Measurements from ENCODE around the gene DNASE2B. TPM values are rescaled to one million over a fixed set of nuclear protein-coding genes. Genes with fewer than 3 reads are reported as not detected.

DNASE2B gene
- total RNA-seq, 3 donors from 2014 or later (not counting 1 experiment from before 2014, with no cell fraction given): not detected

DNA sequence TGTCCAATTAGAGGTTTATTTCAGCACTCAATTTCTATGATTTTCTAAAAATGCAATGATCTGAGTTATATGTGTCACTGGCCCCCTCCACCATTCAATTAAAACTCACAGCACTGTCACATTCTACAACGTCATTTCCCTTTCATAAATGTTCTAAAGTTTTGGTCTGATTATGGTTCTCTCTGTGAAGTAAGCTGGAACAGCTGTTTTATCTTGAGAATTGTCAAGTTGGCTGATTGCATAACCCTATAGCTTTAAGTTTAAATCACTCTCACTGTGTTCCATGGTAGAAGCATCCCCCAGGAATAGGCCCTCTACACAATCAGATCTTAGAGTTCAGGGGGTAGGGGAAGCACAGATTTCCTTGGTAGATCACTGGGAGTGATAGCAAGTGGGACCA, 41.4 kb upstream of the DNASE2B start:
- Mint-ChIP-seq H3K27ac (no peak overlapping the region), H3K9me3 (no peaks in the 10 kb centered on the region), H3K27me3 (ENCODE audit: low read depth in 2 of 2) (peaks cover 0 to 2% of the 10 kb centered on the region in 2 donors), H3K36me3 (no peaks in the 10 kb centered on the region), H3K4me3 (no peak overlapping the region), H3K4me1 (no peaks in the 10 kb centered on the region)
- no peaks in the 10 kb centered on the region for H3K27me3 ChIP-seq (ENCODE audit: control insufficient read depth, insufficient read depth, low read length)
- H3K4me3 ChIP-seq (ENCODE audit: low read length): no peak overlapping the region
- intact Hi-C loops (cut with micrococcal nuclease): no loop called here
- DNase-seq (no peak), ATAC-seq (no peak)
- no peaks in the 10 kb centered on the region for H3K36me3 ChIP-seq (ENCODE audit: control insufficient read depth, insufficient read depth, low read length)
- no peak overlapping the region for H3K27ac ChIP-seq (ENCODE audit: low read length)
- no peaks in the 10 kb centered on the region for H3K9me3 ChIP-seq (ENCODE audit: control insufficient read depth, insufficient read depth, low read length)
- WGBS (ENCODE audit: insufficient coverage): no CpG with 5 or more reads among the region's 1 CpG
- TF ChIP-seq CTCF (IDR thresholded peaks at IDR 0.05): no peak
- H3K4me1 ChIP-seq (ENCODE audit: control insufficient read depth, insufficient read depth, low read length): no peaks in the 10 kb centered on the region

DNA sequence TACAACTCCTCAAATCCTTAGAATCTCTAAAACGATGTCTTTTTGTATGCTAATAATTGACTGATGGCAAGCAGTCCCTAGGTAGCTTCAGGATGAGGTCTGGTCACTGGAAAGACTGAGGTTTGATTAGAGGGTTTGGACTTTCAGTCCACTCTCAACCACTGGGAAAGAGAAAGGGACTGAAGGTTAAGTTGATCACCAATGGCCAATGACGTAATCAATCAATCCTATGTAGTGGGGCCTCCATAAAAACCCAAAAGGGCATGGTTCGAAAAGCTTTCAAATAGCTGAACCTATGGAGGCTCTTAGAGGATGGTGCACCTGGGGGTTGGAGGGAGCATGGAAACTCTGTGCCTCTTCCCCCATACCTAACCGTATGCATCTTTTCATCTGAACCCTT, 39.6 kb upstream of the DNASE2B start:
- Mint-ChIP-seq H3K4me1 (peaks cover 5 to 13% of the 10 kb centered on the region in 2 donors), H3K27me3 (ENCODE audit: low read depth in 2 of 2) (peaks cover 0 to 2% of the 10 kb centered on the region in 2 donors), H3K27ac (no peak overlapping the region), H3K36me3 (no peaks in the 10 kb centered on the region), H3K4me3 (no peak overlapping the region), H3K9me3 (no peaks in the 10 kb centered on the region)
- WGBS (ENCODE audit: insufficient coverage): 77% methylated on average over 2 of the region's 4 CpGs
- Histone ChIP-seq H3K27me3 (ENCODE audit: control insufficient read depth, insufficient read depth, low read length) (no peaks in the 10 kb centered on the region), H3K36me3 (ENCODE audit: control insufficient read depth, insufficient read depth, low read length) (no peaks in the 10 kb centered on the region), H3K4me1 (ENCODE audit: control insufficient read depth, insufficient read depth, low read length) (no peaks in the 10 kb centered on the region), H3K9me3 (ENCODE audit: control insufficient read depth, insufficient read depth, low read length) (no peaks in the 10 kb centered on the region), H3K27ac (ENCODE audit: low read length) (no peak overlapping the region), H3K4me3 (ENCODE audit: low read length) (no peak overlapping the region)
- DNase-seq: no peak
- no peak for TF ChIP-seq CTCF (IDR thresholded peaks at IDR 0.05)
- ATAC-seq: no peak
- intact Hi-C loops (cut with micrococcal nuclease): no loop called here

DNA sequence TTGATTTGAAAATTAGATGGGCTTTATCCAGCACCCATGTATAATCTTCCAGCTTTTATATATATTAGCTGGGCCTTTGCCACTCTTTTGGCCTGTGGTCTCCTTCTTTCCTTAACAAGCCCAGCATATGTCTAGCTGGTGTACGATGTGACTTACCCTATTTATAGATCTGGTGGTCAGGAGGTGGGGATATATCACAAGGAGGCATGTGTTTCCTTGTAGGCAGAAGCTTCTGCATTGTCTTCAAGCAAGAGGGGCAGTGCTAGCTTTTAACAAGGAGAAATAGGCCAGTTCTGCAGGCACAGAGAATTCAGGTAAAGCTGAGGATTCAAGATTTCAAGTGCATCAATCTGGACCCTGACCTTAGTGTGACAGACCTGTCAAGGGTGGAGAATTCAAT, 38.0 kb upstream of the DNASE2B start:
- intact Hi-C loops (cut with micrococcal nuclease): no loop called here
- Histone ChIP-seq H3K9me3 (ENCODE audit: control insufficient read depth, insufficient read depth, low read length) (no peaks in the 10 kb centered on the region), H3K36me3 (ENCODE audit: control insufficient read depth, insufficient read depth, low read length) (no peaks in the 10 kb centered on the region), H3K4me1 (ENCODE audit: control insufficient read depth, insufficient read depth, low read length) (no peaks in the 10 kb centered on the region), H3K27me3 (ENCODE audit: control insufficient read depth, insufficient read depth, low read length) (no peaks in the 10 kb centered on the region), H3K4me3 (ENCODE audit: low read length) (no peak overlapping the region), H3K27ac (ENCODE audit: low read length) (no peak overlapping the region)
- WGBS (ENCODE audit: insufficient coverage): 40% methylated on average over 1 of the region's 1 CpG
- H3K9me3 Mint-ChIP-seq: no peaks in the 10 kb centered on the region
- H3K27ac Mint-ChIP-seq: no peak overlapping the region
- peaks cover 7 to 17% of the 10 kb centered on the region in 2 donors for H3K4me1 Mint-ChIP-seq
- ATAC-seq (no peak), DNase-seq (no peak)
- TF ChIP-seq CTCF (IDR thresholded peaks at IDR 0.05): no peak
- H3K36me3 Mint-ChIP-seq: no peaks in the 10 kb centered on the region
- no peak overlapping the region for H3K4me3 Mint-ChIP-seq
- peaks cover 0 to 2% of the 10 kb centered on the region in 2 donors for H3K27me3 Mint-ChIP-seq (ENCODE audit: low read depth in 2 of 2)

GRCh38 chr1:84361796-84362195, 36.5 kb upstream of the DNASE2B start:
- Histone ChIP-seq H3K27me3 (ENCODE audit: control insufficient read depth, insufficient read depth, low read length) (no peaks in the 10 kb centered on the region), H3K27ac (ENCODE audit: low read length) (no peak overlapping the region), H3K36me3 (ENCODE audit: control insufficient read depth, insufficient read depth, low read length) (no peaks in the 10 kb centered on the region), H3K9me3 (ENCODE audit: control insufficient read depth, insufficient read depth, low read length) (no peaks in the 10 kb centered on the region), H3K4me1 (ENCODE audit: control insufficient read depth, insufficient read depth, low read length) (peaks cover 6% of the 10 kb centered on the region), H3K4me3 (ENCODE audit: low read length) (no peak overlapping the region)
- Mint-ChIP-seq H3K36me3 (no peaks in the 10 kb centered on the region), H3K9me3 (no peaks in the 10 kb centered on the region), H3K27ac (no peak overlapping the region), H3K27me3 (ENCODE audit: low read depth in 2 of 2) (peaks cover 0 to 2% of the 10 kb centered on the region in 2 donors), H3K4me3 (no peak overlapping the region), H3K4me1 (peaks cover 22 to 29% of the 10 kb centered on the region in 2 donors)
- DNase-seq: no peak
- WGBS (ENCODE audit: insufficient coverage): 93% methylated on average over 2 of the region's 3 CpGs
- intact Hi-C loops (cut with micrococcal nuclease): no loop called here
- TF ChIP-seq CTCF (IDR thresholded peaks at IDR 0.05): no peak
- no peak for ATAC-seq
